Epithelial cell of prostate (primary cell): ENCODE results near the gene SDK1.

Experiments used
- DNase-seq: peaks from one replicate; pipeline ENCODE4 v3.0.0-alpha.2; 2011; ENCODE audit warnings: low read depth, low spot score
- H3K27ac ChIP-seq: fragments of 450-650 bp; 2 replicates; pipeline ENCODE4 v1.5.1; 2017; ENCODE audit warnings: mild to moderate bottlenecking

The SDK1 gene

GRCh38 chr7:4017785-4018184 is 716.7 kb downstream of the SDK1 start:
- no peak for DNase-seq
- no peak overlapping the region for H3K27ac ChIP-seq

- no peak overlapping the region for H3K27ac ChIP-seq
- DNase-seq: no peak
These were observed 717.7 kb downstream of the SDK1 start for GRCh38 chr7:4018601-4019316.

GRCh38 chr7:4020086-4020485 is 719.0 kb downstream of the SDK1 start:
- H3K27ac ChIP-seq: no peak overlapping the region
- DNase-seq: no peak

DNA sequence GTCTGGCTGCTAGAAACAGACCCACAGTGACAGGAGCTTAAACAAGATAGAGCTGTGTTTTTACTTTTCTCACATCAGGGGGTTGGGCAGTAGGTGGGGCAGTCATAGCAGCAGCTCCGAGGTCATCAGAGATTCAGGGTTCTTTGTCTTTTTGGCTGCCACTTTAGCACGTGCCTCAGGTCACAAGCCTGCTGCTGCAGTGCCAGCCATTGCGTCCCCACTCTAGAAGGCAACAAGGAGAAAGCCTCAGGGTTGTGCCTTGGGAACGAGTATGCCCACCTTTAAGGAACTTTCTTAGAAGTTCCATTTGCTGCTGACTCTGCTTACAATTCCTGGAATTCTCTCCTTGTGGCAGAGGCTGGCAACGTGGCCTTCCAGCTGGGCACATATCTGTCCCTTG is 720.4 kb downstream of the SDK1 start:
- no peak overlapping the region for H3K27ac ChIP-seq
- no peak for DNase-seq

DNA sequence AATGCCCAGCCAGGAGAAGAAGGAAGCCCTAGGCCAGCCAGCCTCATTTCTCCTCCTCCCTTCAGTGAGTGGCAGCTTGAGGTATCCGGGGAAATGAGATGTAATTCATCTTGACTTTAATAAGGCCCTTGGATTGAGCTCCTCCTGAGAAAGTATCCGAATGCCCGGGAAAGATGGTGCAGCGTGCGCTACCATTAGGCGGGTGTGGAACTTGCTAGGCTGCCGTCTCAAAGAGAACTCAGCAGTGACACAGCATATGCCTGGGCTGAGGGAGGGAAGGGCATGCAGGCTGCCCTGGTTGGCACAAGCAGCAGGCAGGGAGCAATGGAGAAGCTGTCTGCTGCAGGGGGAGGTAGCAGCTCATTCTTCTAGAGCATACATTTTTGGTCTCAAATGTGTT is 721.2 kb downstream of the SDK1 start:
- no peak for DNase-seq
- H3K27ac ChIP-seq: no peak overlapping the region

- no peak for DNase-seq
- no peak overlapping the region for H3K27ac ChIP-seq
These were observed 722.5 kb downstream of the SDK1 start for GRCh38 chr7:4023502-4023901.

DNA sequence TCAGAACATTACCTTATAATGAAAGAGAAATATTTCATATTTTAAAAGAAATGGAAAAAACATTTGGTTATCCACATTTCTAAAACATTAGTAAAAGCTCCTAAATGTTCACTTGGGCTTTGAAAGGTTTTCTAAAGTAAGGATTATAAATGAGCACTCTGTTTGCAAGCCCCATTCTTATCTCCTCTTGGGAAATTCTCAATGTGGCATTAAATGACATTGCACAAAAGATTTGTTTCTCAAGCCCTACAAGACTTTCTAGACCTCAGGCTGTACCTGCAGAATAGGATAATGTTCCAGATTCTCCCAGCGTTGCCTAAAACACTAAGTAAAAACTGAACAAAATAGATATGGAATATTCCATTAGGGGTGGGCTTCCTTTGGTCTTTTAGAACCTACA is 723.1 kb downstream of the SDK1 start:
- DNase-seq: no peak
- no peak overlapping the region for H3K27ac ChIP-seq

DNA sequence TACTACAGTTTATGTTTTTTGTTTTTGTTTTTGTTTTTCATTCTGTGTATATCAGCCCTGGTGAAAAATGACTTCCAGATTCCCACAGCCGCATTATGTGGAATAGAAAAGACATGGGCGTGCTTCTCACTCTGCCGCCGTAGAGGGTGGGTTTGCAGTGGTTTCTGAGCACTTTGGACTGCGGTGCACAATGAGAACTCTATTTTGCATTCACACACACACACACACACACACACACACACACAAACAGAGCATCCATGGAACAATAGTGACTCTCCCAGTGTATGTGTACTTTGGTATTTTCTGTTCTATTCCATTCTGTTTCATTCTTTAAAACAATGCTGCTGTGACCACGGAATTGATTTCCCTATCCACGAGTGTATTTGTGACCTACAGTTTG is 723.8 kb downstream of the SDK1 start:
- DNase-seq: no peak
- H3K27ac ChIP-seq: no peak overlapping the region

DNA sequence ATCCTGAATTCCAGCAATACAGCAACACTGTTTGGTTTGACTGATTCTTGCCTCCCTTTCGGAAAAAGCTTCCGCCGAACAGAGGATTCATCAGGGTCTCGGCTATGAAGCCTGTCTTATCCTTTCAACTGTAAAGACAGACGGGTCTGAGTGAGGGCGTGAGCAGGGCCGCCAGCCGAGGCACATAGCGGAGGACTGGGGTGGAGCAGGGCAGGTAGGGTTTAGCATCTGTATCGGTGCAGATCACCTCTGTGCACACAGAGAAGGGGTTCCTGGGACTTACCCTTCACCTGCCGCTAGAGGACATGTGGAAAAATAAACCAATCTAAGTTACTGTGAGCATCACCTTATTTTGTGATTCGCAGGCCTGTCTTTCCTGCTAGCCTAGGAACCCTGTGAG is 724.2 kb downstream of the SDK1 start:
- DNase-seq: no peak
- no peak overlapping the region for H3K27ac ChIP-seq

DNA sequence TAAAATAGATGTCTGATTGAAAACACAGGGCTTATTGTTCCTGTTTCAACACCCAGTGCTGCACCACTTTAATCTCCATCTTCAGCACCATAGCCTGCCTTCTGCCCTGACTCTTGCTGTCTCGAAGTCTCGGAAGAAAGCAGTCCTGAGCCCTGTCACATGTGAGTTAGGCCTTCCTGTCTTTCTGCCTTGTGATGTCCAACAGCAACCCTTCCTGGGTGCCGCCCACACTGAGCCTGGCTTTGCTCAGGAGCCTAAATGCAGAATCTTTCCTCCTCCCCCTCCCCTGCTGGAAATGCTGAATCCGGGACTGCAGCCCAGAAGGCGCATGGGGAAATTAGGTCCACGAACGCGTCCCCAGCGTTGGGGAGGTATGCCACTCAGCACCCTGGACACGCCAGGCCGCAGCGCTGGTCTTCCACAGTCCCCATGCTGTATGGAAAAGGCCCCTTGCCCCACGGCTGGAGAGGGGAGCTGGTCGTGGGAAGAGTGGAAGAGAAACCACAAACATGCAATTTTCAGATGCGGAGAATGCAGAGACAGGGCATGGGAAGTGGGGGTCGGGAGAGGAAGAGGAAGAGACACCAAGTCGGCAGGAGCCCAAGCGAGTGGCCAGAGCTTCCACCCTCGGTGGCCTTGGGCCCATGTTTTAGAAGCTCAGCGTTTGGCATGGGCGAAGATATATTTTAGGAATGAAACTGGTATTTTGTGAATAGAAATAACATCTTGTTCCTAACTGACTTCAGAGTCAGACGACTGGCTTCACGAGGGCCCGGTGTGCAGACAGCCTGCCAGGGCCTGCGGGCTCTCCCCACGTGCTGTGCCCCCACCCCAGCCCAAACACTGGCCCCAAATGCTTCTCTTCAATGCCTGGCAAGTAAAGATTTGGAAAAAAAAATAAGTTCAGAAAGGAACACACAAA is 724.9 kb downstream of the SDK1 start:
- no peak for DNase-seq
- no peak overlapping the region for H3K27ac ChIP-seq

GRCh38 chr7:4026941-4027486 is 726.0 kb downstream of the SDK1 start:
- DNase-seq: no peak
- H3K27ac ChIP-seq: no peak overlapping the region

- DNase-seq: no peak
- no peak overlapping the region for H3K27ac ChIP-seq
These were observed 727.2 kb downstream of the SDK1 start for GRCh38 chr7:4028221-4028620.

DNA sequence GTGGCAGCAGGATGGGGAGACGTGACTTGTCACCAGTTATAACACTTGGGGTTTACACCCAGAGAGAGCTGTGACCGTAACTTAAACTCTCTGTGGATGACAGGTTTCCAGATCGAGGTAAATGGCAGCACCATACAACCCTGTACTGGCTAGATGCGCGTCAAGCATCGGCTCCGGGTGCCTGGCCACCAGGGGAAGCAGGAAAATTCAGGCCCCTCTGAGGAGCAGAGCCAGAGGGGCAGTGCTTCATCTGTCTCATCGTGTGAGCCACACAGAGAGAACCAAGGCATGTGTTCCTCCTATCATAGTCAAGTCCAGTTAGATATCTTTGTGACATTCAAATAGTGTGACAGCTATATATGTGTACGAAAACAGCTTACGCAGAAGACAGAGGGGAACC is 728.9 kb downstream of the SDK1 start:
- DNase-seq: no peak

GRCh38 chr7:4030346-4030950 is 729.4 kb downstream of the SDK1 start:
- H3K27ac ChIP-seq: no peak overlapping the region
- DNase-seq: no peak

More for the DNA sequence above, 728.9 kb downstream of the SDK1 start:
- H3K27ac ChIP-seq: no peak overlapping the region

GRCh38 chr7:4033996-4034395 is 732.9 kb downstream of the SDK1 start:
- DNase-seq: no peak
- H3K27ac ChIP-seq: no peak overlapping the region

GRCh38 chr7:4037308-4037707 is 736.3 kb downstream of the SDK1 start:
- no peak overlapping the region for H3K27ac ChIP-seq
- DNase-seq: no peak

- DNase-seq: no peak
- no peak overlapping the region for H3K27ac ChIP-seq
These were observed 736.8 kb downstream of the SDK1 start for GRCh38 chr7:4037877-4038276.

DNA sequence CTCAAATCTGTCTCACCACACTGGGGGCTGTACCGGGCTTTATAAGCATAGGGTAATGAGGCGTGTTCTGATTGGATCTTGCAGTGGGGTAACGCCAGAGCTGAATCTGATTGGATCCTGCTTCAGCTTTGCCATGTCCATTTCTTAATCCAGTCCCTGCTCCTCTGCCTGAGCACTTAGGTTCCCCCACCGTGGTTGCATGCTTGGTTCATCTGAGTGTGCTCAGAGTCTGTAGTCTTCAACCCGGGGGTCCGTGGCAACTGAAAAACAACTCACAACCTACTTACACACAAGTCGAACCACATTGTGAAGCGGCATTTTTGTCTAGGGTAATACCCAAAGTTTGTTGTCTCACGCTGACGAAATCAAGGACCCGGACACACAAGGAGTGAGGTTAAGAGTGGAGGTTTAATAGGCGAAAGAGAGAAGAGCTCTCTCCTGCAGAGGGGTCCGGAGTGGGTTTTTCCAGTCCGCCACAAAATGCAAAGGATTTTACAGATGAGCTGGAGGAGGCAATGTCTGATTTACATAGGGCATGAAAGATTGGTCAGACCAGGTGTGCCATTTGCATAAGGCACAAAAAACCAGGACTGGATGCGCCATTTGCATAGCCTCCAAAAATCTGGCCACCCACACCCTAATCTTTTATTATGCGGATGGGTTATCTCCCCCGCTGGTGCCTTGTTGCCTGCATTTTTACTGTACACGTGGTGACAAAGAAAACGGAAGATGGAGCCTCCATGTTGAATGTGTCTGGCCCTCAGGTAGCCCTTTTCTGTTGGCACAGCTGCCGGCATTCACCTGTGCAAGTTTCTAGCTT is 739.3 kb downstream of the SDK1 start:
- H3K27ac ChIP-seq: no peak overlapping the region
- DNase-seq: no peak

- no peak for DNase-seq
- H3K27ac ChIP-seq: no peak overlapping the region
These were observed 741.5 kb downstream of the SDK1 start for GRCh38 chr7:4042402-4043045.

DNA sequence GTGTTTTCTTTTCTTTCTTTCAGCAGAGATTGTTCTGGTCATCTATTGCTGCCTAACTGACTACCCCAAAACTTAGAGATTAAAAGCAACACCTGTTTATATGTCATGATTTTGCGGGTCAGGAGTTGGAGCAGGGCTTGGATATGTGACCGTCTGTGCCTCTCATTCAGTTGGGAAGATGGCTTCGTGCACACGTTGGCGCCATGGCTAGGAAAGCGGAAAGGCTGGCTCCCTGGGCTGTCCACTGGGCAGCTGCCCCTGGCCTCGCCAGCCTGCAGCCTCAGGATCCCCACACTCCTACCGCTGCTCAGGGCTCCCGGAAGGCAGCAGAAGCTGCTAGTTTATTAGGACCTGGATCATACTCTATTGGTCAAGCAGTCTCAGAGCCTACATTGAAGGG is 742.9 kb downstream of the SDK1 start:
- DNase-seq: no peak

More for the DNA sequence above, 742.9 kb downstream of the SDK1 start:
- no peak overlapping the region for H3K27ac ChIP-seq
